Thyroid gland (tissue), 4 donors: ENCODE measurements around the gene TRIM49.
"Not testable (repeated sequence)": the region's sequence is repeated elsewhere in the genome, so short reads cannot be mapped to it uniquely, and the experiment has no call there.

Experiments used
- POLR2A ChIP-seq, 2 donors: fragments of 450-650 bp; IDR thresholded peaks; one replicate each; pipeline ENCODE4 v1.6.1; 2017; ENCODE audit warnings: antibody characterized with exemption in 2 of 2, mild to moderate bottlenecking in 2 of 2, moderate library complexity in 1 of 2
- TF ChIP-seq, protein P1 (sequence below), 6 experiments: fragments of 200-600 bp in 3 of 6; fragments of 450-650 bp in 3 of 6; sonication (generic) in 3 of 6; IDR thresholded peaks; one replicate each; pipeline ENCODE4 v1.5.1; 2016 to 2019; ENCODE audit warnings: antibody characterized with exemption in 6 of 6, mild to moderate bottlenecking in 2 of 6, inconsistent platforms in 1 of 6, moderate library complexity in 1 of 6

DNA sequence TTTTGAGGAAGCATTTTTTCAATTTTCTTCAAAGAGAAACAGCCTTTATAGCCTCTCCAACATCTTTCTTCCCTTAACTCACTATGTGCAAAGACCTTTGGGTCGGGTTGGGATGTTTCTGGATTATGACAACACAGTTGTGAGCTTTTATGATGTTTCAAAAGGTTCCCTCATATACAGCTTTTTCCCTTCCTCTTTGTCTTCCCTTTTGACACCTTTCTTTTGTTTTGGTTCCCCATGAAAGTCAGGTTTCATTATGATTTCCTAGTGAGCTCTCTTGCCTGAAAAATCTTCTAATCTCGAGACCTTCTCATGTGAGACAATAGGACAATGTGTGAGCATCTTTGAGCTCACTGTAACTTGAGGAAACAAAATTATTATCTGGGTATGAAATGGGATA, 18.3 kb upstream of the TRIM49 start:
- TF ChIP-seq, protein P1, sequence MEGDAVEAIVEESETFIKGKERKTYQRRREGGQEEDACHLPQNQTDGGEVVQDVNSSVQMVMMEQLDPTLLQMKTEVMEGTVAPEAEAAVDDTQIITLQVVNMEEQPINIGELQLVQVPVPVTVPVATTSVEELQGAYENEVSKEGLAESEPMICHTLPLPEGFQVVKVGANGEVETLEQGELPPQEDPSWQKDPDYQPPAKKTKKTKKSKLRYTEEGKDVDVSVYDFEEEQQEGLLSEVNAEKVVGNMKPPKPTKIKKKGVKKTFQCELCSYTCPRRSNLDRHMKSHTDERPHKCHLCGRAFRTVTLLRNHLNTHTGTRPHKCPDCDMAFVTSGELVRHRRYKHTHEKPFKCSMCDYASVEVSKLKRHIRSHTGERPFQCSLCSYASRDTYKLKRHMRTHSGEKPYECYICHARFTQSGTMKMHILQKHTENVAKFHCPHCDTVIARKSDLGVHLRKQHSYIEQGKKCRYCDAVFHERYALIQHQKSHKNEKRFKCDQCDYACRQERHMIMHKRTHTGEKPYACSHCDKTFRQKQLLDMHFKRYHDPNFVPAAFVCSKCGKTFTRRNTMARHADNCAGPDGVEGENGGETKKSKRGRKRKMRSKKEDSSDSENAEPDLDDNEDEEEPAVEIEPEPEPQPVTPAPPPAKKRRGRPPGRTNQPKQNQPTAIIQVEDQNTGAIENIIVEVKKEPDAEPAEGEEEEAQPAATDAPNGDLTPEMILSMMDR (IDR thresholded peaks at IDR 0.05): not testable (repeated sequence)
- not testable (repeated sequence) for TF ChIP-seq POLR2A (IDR thresholded peaks at IDR 0.05)
